Tibial nerve (tissue), 3 donors: ENCODE measurements around the gene SPTB.

Experiments
- POLR2A ChIP-seq, 2 donors: fragments of 450-650 bp; IDR thresholded peaks; one replicate each; pipeline ENCODE4 v1.6.1; 2017; ENCODE audit warnings: antibody characterized with exemption in 2 of 2, mild to moderate bottlenecking in 2 of 2, moderate library complexity in 2 of 2
- TF ChIP-seq, protein P1 (sequence below), 5 experiments: fragments of 200-600 bp in 3 of 5; fragments of 450-650 bp in 2 of 5; sonication (generic) in 3 of 5; IDR thresholded peaks; one replicate each; pipeline ENCODE4 v1.5.1; 2016 to 2019; ENCODE audit warnings: antibody characterized with exemption in 5 of 5, mild to moderate bottlenecking in 3 of 5, moderate library complexity in 2 of 5

DNA sequence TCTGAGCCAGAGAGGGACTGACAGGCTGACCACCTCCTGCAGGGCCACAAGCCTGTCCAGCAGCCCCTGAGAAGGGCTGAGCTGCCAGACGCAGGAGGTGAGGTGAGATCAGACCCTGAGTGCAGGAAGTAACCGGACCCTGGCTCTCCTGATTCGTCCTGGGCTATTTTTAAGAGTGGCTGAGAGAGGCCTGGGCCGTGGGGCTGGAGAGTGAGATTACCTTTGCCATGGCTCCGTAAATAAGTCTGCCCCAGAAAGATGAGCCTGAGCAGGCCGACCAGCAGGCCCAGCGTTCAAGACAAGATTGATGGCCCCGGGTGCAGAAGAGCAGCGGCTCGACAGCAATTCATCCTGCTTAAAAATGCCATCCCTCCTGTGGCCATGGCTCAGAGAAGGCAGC is 54.2 kb downstream of the SPTB start:
- TF ChIP-seq, protein P1, sequence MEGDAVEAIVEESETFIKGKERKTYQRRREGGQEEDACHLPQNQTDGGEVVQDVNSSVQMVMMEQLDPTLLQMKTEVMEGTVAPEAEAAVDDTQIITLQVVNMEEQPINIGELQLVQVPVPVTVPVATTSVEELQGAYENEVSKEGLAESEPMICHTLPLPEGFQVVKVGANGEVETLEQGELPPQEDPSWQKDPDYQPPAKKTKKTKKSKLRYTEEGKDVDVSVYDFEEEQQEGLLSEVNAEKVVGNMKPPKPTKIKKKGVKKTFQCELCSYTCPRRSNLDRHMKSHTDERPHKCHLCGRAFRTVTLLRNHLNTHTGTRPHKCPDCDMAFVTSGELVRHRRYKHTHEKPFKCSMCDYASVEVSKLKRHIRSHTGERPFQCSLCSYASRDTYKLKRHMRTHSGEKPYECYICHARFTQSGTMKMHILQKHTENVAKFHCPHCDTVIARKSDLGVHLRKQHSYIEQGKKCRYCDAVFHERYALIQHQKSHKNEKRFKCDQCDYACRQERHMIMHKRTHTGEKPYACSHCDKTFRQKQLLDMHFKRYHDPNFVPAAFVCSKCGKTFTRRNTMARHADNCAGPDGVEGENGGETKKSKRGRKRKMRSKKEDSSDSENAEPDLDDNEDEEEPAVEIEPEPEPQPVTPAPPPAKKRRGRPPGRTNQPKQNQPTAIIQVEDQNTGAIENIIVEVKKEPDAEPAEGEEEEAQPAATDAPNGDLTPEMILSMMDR (IDR thresholded peaks at IDR 0.05): no peak
- no peak for TF ChIP-seq POLR2A (IDR thresholded peaks at IDR 0.05)
